DMS53 treated with DMSO at 0.1 percent for 48 hours (cell line): ENCODE measurements around the gene VWA8.

ENCODE experiments used
- DNase-seq: peaks from one replicate; lab custom pipeline; 2025; ENCODE audit not compliant: unreplicated experiment; lab: John Stamatoyannopoulos, UW

VWA8 gene

DNA sequence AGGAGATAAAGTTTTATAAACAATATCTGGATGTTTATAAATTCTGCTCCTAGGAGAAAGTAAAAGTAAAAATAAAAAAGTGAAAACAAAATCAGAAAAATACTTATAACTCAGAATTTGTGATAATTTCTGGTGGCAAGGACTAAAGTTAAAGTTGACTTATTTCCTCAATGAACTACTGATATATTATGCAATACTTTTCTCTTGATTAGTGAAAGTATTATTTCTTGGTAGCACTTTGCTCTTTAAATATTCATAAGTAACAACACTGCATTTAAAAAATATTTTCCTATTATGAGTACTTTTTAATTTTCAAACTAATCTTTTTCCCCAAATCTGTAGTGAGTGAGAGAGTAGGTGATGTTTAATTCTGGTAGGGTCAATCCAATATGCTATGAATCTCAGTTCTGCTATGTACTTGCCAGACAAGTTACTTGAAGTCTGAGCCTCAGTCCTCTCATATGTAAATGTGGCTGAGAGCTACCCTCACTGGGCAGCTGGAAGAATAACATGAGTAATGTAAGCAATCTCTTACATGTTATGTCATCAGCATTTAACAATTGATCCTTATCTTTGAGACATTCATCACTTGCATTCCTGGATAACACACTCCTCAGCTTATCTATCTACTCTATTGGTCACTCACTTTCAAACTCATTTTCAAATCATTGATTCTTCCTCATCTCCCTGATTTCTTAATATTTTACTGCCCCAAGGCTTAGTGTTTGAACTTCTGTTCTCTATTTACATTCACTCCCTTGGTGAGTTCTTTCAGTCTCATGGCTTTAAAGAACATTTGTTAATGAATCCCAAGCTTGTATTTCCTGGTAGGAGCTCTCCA, 264.5 kb downstream of the VWA8 start:
- DNase-seq: peak; percentile 29

DNA sequence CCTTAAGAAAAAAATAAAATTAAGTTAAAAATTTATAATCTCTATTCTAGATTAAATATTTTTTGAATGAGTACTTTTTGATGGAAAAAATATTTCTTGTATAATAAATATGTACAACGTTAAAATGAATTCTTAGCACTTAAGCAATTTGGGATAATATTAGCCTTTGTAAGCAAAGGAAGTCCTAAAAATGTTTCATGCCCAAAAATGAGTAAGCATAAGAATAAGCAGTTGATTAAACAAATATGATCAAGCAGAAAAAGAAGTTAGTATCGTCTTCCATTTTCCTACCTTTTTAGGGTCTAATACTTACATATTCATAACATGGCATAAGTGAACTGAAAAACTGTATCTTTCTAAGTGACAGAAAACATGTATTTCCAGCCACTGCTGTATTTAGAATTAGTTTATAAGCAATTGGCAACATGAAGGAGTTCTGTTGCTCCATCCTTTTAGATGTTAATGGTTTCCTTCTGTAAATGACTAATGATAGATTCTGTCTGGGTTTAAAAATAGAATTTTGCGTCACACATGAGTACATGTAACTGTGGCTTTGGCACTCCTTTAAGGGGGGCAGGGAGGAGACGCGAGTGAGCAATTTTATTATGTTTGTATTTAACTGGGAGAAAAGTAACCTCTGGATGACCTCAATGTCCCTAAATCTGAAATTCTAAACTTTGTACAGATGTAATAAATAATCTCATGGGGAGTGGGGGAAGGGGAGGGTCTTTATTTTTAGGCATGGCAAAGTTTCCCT, 266.2 kb downstream of the VWA8 start:
- no peak for DNase-seq

DNA sequence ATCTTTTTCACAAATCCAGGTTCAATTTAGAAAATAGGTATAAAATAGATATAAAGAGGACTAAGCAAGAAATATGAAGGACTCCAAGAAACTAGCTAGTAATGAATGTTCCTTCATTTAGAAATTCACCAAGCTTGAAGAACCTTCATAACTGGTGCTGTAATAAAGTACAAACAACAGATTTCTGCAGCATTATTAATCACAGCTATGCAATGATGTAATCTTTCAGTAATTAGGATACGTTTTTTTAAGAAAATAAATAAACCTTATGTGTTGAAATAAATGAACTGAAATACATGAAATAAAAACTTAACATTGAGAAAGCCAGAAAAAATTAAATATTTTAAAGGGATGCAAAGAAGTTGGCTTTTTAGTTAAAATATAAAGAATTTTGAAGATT, 267.5 kb downstream of the VWA8 start:
- DNase-seq: no peak

DNA sequence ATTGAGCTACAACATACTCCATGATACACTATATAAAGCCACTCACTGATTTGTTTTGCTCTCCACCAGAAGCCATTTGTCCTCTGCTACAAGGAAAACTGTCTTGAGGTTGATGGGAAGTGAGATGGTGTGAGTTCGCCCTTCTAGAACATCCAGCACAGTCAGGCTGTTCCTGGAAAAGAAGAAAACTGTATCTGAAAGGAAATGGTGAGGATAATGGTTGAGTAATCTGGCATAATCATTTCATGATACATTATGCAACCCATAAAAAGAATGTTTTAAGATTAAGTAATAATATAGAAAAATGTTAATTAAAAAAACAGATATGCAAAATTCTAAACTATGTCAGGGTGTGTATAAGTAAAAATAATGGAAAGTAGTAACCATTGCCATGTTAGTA, 269.6 kb downstream of the VWA8 start:
- no peak for DNase-seq

DNA sequence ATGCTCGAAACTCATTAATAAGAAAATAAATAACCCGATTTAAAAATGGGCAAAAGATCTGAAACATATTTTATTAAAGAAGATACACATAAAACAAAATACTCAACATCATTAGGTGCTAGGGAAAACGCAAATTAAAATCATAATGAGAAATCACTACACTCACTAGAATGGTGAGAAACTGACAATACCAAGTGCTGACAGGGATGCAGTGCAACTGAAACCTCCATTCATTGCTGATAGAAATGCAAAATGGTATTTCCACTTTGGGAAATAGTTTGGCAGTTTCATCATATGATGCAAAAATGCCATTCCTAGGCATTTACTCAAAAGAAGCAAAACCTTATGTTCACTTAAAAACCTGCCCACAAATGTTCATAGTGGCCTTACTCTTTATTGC, 278.1 kb downstream of the VWA8 start:
- no peak for DNase-seq

DNA sequence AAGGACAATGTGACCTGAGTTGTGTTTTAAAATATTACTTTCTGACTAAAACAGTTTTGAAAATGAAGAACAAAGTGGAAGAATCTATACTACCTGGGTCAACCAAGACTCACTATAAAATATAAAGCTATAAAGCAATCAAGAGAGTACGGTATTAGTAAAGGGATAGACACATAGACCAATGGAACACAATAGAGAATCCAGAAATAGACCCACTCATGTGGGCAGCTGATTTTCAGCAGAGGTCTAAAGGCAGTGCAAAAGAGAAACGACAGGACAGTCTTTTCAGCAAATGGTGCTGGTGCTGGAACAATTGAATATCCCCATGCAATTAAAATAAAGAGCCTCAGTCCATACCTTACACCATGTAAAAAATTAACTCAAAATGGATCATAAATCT, 278.9 kb downstream of the VWA8 start:
- DNase-seq: no peak

DNA sequence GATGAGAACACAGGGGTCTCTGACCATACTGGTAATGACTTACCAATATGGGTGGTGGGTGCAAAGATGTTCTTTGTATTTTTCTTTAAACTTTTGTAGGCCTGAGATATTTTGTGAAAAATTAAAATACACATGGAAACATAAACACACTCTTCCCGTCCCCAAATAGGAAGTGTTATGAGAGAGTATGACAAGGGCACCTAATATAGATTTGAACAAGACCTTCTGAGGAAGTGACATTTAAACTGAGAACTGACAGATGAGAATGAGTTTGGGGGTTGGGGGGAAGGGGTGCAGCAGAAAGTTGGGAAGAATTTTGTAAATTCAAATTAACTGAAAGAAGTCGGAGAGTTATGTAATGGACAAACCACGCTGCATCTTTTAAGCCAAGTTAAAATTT, 279.3 kb downstream of the VWA8 start:
- no peak for DNase-seq

DNA sequence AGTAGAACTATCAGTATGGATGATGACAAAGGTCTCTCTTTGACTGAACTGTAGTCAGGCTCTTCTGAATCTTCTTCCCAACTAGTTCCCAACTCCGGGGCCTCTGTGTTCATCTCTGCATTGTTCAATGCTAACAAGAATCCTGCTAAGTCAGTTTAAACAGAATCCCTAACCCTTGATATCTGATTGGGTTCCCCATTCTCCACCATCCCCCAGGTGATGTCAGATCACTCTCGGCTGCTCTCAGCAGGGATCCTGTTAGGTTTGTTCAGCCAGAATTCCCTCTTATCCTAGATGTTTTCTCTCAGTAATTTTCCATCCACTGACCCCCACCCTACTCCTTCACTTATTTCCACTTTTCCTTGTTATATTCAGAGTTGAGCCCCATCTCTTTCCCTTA, 280.0 kb downstream of the VWA8 start:
- no peak for DNase-seq

DNA sequence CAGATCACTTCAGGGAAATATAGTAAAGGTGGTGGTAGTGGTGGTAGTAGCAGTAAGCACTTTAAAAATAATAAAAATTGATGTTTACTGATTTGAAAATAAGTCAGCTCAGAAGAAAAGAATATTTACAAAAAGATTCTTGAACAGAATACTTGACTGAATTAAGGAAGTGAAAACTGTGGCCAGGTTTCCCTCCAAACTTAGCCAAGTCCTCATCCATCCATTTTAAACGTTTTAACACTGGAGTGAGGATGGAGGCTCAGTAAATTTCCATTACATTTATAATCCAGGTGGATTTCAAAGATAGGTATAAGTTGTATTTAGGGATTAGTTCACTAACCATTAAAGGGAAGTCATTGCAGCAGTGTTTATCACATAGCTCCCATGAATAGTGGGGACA, 282.1 kb downstream of the VWA8 start:
- DNase-seq: no peak

DNA sequence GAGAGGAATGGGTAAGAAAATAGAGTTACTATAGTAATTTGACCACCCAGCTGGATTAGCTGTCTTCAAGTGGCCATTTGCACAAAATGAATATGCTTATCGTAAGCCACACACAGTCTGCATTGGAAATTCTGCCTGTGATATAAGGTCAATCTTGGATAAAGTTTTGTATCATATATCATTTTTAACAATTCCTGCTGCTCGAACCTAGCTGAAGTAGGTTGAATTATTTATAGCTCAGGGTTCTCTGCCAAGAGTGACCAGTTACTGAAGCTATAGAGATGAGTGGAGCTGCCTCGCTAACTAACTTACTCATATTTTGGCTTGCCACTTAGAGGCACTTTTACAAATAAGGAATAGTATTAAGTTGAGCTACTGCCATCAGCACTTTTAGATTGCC, 282.7 kb downstream of the VWA8 start:
- DNase-seq: no peak

DNA sequence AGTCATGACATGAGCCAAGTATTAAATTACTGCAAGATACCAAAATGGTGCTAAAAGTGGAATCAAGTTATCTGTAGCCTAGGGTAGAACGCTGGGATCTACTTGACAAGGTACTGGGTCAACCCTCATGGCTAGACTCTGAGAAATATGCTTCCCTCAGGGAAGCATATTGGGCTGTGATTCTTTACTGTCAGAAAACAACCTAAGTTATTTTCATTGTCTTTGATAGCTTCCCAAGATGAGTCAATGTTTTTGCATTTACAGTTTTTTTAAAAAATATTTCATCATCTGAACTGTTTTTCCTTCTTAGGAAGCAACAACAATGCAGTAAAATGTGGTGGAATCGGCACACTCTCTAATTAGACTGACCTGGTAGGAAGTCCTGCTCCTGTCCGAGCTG, 285.6 kb downstream of the VWA8 start:
- no peak for DNase-seq

DNA sequence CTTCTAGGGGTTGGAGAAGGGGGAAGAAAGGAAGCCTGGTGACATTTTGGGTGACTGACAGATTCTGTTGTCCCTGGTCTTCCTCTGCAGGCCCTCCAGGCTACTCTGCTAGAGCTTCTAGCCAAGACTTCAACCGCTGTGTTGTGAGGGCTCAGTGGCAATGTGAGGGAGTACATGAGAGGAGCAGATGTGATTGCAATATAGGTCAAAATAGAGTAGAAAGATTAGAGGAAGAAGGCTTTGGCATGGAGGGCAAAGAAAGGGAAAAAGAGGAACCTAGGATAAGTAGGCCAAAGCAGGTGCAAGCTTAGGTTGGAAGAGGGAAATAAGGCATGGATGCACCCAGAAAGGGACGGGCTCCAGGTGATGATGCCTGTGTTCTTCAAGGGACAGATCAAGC, 286.7 kb downstream of the VWA8 start:
- no peak for DNase-seq

DNA sequence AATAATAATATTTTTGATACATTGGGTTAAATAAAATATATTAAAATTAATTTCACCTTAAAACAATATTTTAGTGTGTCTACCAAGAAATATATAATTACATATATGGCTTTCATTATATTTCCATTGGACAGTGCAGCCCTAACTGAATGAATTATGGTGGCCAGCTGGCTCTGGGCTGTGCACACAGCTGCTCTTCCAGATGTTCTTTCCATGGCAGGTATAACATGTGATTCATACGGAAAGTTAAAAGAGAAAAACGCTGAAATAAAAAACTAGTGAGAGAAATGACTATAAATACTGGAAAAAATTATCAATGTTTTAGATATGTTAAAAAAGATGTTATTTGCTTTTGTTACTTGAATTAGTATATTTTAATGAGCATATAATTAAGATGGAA, 287.3 kb downstream of the VWA8 start:
- no peak for DNase-seq

DNA sequence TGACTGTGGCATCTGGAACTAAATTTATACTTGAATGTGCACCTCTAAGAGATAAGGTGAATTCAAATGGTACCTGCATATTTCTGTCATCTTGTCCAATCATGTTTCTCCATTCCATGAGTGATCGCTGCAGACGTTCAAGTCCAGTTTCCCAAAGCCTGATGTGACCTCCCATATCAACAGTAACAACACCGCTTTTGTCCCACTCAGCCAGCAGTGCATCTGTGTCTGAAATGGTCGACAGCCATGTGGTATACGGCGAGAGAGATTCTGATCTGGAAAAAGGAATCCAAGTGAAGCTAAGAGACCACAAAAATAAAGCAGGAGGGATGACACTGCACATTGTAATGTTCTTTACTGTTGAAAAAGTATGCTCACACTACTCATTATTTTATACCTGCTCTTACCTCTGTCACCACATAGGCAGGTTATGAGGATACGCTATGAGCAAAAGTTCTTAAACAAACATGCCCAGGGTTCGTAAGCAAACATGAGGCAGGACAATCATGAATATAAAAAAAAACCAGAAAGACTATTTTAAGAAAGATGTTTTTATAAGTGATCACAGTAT, 290.0 kb downstream of the VWA8 start:
- DNase-seq: no peak

DNA sequence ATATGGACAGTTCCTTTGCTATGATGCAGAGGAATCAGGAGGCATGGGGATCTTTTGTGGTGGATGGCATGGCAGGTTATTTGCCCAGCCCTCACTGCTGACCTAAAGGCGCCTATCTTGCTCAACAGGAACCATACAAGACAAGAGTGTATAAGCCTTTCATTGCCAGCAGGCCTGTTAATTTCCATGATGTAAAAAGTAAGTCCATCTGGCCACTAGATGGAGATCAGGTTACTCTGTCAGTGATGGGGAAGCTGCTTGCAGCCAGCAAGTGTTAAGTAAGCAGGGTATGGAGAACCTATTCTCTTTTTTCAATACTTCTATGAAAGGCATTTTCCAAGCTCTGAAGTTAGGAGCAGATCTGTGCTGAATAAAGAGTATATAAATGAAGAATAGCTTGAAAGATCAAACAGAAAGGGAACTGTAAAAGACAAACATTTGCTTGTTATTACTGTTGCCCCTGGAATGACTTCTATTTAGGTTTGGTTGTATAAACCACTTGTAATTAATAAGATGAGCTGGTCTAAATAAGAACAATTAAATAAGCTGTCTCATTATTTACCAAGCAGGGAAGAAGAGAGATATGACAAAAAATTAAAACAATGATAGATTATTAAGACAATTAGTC, 292.7 kb downstream of the VWA8 start:
- DNase-seq: peak; percentile 64

DNA sequence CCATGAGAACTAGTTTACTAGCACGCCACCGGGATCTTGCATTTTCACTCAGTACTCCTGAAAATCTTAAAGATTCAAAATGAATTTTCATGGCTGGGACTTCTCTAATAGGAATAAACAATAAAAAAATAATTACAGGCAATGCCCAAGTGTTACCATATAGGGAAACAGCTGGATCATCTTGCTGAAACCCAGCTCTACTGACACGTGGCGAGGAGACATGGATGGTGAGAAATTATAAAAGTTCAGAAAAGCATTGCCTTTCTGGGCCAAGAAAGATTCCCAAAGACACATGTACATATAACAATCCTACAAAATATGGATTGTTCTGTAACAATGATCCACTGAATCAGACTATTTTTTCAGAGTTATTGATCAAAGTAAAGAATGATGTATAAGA, 294.3 kb downstream of the VWA8 start:
- DNase-seq: no peak

DNA sequence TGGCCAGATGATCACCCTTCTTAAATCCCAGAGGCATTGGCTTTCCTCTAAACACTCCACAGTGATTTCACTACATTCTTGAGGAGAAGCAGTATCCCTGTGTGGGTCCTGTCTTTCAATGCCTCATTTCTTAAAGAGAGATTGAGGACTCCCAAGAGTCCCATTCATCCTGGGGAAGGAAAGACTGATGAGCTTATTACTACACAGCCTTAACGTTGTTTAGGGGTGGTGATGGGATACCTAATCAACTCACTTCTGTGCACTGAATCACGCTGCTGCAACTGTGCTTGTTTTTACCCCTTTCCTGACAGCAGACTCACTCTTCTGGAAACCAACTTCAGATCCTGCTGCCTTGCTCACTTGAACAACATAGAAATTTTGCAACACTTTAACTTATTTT, 300.5 kb downstream of the VWA8 start:
- no peak for DNase-seq

DNA sequence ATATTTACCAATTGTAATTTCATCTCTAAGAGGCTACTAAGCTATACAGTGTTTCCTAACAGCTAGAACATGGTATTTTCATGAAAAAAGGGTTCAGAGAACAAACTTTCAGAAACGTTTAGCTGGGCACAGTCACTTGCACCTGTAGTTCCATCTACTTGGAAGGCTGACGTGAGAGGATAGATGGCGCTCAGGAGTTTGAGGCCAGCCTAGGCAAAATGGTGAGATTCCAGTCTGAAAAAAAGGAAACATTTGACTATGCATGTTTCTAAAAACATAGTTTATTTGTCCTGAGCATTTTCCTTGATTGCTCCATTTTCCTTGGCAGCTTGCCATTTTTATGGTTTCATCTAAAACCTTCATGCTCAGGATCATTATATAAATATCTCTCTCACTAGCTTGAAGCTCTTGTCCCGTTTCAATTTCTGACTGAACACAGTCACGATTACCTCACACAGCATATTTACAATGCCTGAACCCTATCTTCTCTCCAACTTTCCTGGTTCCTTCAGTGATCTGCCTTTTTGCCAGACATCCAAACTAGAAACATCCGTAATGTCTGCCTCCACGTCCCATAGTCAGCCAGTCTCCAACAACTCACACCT, 302.8 kb downstream of the VWA8 start:
- DNase-seq: no peak

DNA sequence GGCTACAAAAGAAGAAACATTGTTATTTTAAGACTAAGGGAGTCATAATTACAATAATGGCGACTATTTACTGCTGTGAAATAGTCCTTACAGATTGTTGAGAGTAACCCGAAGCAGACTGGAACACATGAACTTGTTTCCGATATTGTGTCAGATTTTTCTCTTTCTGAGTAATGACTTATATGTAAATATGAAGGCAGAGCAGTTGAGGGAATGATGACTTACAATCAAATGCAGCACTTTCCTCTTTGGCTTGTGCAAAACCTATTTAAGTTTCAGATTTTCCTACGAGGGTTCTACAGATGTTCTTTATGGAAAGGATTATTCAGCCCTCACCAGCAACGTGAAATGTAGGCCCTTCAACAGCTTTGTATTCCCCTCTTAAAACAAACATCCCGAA, 304.9 kb downstream of the VWA8 start:
- DNase-seq: no peak

DNA sequence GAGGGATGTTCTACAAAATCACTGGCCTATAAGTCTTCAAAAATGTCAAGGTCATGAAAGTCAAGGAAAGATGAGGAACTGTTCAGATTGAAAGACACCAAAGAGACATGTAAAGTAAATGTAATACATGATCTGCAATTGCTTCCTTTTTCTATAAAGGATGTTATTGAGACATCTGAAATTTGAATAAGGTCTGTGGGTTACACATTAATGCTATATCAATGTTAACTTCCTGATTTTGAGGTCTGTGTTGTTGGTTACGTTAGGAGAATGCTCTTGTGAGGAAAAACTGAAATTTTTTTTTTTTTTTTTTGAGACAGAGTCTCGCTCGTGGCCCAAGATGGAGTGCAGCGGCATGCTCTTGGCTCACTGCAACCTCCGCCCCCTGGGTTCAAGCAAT, 306.1 kb downstream of the VWA8 start:
- DNase-seq: no peak

DNA sequence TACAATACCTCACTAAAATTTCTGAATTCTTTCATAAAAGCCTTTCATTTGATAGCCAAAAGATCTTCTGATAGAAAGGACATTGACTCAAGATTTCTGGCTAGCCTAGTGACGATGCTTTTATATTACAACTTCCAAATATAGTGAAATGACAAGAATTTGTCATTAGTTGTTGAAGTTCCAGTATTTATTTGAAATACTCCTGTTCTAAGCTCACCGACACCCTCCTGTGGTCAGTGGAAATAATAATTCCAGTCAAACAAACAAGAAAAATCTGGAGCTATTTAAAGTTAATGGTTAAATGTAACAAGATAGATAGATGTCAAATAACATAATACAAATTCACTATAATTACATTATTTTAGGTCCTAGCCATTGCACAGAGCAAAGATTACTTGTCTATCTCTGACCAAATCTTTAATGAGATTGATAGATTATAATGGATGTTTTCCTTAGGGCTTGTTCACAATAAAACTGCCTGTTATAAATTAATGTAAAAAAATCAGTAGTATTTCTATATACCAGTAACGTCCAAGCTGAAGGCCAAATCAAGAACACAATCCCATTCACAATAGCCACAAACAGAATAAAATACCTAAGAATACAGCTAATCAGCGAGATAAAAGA, 308.1 kb downstream of the VWA8 start:
- DNase-seq: peak; percentile 1
